Stimulated activated CD4-positive, alpha-beta T cell treated with anti-CD3 and anti-CD28 coated beads, Interleukin-1b, Interleukin-23, amount 100 ng/mL, for 1 hour (primary cell): Measurements from ENCODE around the gene ABHD17A.

Source experiments
- DNase-seq, 2 donors: peaks; one replicate each; pipeline ENCODE4 v3.0.0-alpha.2; 2020; ENCODE audit warnings: low read depth in 2 of 2

Gene ABHD17A

DNA sequence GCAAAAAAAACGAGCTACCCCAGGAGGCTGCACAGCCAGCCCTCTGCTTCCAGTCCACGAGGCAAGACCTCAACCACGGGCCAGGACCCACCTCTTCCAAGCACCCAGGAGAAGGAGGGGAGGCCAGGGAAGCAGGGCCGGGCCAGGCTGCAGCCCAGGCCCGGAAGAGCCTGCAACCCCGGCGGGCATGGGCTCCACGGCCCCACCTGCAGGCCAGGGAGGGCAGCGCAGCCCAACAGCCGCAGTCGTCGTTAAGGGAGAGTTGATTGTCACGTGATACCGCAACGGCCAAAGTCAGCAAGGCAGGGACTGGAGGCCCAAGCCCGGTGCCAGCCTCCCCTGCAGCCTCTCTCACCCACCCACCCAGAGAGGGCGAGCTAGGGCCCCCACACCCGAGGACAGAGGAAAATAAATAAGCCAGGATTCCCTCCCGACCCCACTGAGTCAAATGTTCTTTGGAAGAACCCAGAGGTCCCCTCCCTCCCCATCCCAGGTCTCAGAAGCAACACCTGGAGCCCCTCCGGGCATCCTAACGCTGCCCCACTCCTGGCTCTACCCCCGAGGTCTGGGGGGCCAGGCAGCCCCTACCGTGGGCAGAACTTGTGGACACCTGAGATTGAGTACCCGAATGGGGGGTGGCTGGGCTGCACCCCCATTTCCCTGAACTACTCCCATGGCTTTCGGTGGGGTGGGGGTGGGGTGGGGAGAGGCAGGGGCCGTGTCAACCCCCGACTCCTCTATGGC, 31.8 kb downstream of the ABHD17A start:
- DNase-seq: peak in 1 of 2 donors; percentile 72

GRCh38 chr19:1852581-1853128, 32.6 kb downstream of the ABHD17A start:
- no peak for DNase-seq

DNA sequence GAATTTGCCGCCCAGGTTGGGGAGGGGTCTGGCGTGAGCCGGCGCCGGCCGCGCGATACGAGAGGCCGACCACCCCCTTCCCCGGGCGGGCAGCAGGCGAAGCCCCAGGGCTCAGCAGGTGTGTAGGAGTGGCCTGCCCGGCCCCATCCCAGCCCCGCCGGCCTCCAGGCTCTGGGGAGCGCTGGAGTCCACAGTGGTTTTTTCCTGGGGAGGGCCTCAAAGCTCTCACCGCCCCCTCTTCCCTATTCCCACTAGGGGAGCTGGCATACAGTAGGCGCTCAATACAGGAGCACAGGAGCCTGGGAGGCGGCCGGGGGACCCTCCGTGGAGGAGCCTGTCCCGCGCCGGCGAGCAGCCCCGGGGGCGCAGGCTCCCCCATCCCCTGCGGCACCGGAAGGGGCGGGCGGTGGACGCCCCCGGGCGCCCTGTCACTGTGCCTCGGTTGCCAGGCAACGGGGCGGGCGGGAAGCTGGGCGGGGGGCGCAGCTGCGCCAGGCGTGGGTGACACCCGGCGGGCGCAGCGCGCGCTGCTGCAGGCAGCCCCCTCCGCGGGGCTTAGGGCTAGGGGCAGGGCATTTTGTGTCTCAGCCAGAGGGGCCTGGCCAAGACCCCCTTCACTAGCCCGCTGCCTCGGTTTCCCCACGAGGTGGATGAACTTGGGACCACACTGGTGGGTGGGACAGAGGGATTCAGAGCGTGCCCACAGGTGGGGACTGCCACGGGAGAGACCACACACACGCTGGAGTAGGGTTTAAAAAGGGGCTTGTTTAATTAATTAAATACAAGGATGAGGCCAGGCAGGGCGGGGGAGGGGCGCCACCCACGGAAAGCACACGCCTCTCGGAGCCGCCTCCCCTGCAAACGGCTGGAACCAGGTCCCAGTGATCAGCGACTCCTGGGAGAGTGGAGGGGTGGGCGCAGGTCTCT, 33.4 kb downstream of the ABHD17A start:
- no peak for DNase-seq

- no peak for DNase-seq
These were observed 34.3 kb downstream of the ABHD17A start for GRCh38 chr19:1850809-1851653.

GRCh38 chr19:1849886-1850398, 35.4 kb downstream of the ABHD17A start:
- DNase-seq: no peak

DNA sequence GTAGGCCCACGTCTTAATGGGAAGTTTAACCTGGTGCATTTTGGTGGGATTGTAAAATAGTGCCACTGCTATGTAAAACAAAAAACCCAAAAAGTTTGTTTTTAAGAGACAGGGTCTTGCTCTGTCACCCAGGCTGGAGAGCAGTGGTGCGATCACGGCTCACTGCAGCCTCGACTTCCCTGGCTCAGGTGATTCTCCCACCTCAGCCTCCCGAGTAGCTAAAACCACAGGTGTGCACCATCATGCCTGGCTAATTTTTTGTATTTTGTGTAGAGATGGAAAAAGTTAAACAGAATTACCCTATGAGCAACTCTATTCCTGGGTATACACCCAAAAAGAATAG, 36.2 kb downstream of the ABHD17A start:
- DNase-seq: no peak

GRCh38 chr19:1848399-1849131, 36.7 kb downstream of the ABHD17A start, which contains the start of gene REXO1:
Gene REXO1 (minus strand): TSS chr19:1848483. CDS start chr19:1848358, 125 bp downstream.
- peak; percentile 95 to 96 for DNase-seq

- no peak for DNase-seq
These were observed 37.5 kb downstream of the ABHD17A start for GRCh38 chr19:1847684-1848398.

DNA sequence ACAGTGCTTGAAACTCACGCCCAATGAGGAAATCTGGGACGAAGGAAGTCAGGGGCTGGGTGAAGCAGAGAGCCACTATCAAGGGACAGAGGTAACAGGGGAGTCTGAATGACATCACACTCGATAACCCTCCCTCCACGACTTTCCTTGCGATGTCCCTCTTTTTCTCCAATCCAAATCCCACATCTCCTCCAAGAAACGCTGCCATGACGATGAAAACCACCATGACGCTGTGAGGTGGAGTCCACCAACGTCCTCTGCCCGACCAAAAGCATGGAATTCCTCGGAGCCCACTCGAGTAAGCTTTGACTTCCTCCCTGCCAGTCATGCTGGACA, 38.0 kb downstream of the ABHD17A start:
- no peak for DNase-seq

DNA sequence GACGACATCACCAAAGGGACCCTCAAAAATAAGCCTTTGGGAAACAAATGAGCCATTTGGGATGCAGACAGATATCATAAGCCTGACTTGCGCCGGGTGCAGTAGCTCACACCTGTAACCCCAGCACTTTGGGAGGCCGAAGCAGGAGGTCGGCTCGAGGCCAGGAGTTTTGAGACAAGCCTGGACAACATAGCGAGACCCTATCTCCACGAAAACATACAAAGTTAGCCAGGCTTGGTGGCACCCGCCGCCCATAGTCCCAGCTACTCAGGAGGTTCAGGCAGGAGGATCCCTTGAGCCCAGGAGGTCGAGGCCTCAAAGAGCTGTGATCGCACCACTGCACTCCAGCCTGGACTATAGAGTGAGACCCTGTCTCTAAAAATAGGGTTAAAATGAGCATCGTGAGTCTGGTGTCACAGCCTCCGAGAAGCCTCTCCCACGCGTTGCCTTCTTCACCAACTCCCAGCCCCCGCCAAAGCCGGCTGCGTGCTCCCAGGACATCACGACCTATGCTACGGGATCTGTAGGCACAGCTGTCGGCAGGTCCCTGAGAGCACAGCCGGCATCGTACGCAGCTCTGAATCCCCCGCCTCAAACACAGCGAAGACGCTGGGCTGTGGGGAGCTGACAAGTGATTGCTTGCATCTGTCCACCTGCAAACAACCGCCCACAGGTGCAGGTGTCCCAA, 38.6 kb downstream of the ABHD17A start:
- DNase-seq: no peak

GRCh38 chr19:1845642-1846041, 39.7 kb downstream of the ABHD17A start:
- DNase-seq: no peak

DNA sequence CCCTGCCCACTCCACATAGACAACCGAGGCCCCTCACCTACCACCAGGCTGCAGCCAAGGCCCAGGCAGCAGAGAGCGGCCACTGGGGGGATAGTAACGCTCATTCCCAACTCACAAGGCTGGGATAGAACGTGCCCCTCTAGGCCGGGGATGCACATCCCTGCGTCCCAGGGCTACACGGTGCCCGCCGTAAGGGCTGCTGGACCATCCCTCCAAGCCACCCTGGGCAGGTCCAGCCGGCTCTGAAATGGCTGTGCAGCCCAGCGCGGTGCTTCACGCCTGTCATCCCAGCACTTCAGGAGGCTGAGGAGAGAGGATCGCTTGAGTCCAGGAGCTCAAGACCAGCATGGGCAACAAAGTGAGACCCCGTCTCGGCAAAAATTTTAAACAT, 40.2 kb downstream of the ABHD17A start:
- no peak for DNase-seq

- DNase-seq: no peak
These were observed 40.7 kb downstream of the ABHD17A start for GRCh38 chr19:1844513-1845124.

DNA sequence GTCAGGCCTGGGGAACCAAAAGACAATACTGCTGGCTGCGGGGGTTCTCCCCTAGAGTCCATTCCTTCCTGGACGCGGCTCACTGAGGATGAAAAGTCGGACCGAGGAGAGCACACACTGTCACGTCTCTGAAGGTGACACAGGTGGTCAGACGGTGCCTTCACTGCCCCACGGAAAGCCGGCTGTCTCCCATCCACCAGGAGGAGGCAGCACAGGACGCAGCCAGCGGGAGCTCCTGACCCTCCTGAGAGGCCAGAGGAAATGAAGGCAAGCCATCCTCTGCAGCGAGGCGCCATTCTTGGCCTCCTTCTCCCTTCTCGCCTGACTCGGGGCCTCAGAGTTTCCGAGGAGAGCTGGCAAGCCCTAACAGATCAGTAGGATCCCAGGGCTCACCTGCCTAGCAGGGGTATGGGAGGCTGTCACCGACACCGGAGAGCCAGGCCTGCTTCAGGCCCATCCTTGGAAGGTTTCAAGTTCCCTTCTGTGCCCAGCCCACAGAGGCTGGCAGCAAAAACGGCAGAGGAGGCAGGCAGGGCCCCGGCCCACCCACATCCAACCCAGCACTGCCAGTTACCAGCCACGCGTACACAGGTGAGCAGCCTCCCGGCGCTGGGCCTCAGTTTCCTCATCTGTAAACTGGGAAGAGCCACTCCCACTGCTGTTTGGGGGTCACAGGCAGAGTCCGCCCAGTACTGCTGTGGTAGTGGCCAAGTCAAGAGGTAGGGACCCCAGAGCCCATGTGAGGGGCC, 41.5 kb downstream of the ABHD17A start:
- no peak for DNase-seq

GRCh38 chr19:1843116-1843515, 42.2 kb downstream of the ABHD17A start:
- no peak for DNase-seq

- DNase-seq: no peak
These were observed 43.9 kb downstream of the ABHD17A start for GRCh38 chr19:1841209-1841924.

GRCh38 chr19:1840541-1841115, 44.7 kb downstream of the ABHD17A start:
- no peak for DNase-seq
